Loucy (cell line): Measurements from ENCODE around the gene SHROOM3.

Source experiments
- EZH2phosphoT487 ChIP-seq: fragments of 200-600 bp; IDR thresholded peaks from 2 replicates; pipeline ENCODE4 v1.6.1; 2018; ENCODE audit warnings: antibody characterized with exemption, mild to moderate bottlenecking, moderate library complexity, borderline replicate concordance
- TF ChIP-seq, protein P1 (sequence below): fragments of 200-600 bp; sonication (generic); conservative IDR thresholded peaks from 2 replicates; pipeline ENCODE4 v1.5.1; 2014; ENCODE audit warnings: mild to moderate bottlenecking, antibody characterized with exemption, low read length

DNA sequence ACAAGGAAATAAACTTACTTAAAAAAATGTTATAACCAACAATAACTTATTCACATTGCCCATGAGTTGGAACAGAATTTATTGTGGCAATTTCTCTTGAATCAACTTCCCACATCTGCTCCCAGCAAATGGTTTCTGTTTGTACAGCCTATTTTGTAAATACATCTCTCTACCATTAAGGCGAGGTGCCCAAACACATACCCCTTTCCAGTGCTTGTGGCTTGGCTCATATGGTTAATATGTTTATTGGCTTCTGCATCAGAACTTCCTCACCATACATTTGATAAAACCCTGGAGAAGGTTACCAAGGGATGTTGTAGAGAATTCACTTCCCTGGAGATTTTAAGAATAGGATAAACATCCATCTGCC, 255.9 kb downstream of the SHROOM3 start:
- TF ChIP-seq, protein P1, sequence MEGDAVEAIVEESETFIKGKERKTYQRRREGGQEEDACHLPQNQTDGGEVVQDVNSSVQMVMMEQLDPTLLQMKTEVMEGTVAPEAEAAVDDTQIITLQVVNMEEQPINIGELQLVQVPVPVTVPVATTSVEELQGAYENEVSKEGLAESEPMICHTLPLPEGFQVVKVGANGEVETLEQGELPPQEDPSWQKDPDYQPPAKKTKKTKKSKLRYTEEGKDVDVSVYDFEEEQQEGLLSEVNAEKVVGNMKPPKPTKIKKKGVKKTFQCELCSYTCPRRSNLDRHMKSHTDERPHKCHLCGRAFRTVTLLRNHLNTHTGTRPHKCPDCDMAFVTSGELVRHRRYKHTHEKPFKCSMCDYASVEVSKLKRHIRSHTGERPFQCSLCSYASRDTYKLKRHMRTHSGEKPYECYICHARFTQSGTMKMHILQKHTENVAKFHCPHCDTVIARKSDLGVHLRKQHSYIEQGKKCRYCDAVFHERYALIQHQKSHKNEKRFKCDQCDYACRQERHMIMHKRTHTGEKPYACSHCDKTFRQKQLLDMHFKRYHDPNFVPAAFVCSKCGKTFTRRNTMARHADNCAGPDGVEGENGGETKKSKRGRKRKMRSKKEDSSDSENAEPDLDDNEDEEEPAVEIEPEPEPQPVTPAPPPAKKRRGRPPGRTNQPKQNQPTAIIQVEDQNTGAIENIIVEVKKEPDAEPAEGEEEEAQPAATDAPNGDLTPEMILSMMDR: no peak
- no peak for TF ChIP-seq EZH2phosphoT487
